HG03460 (cell line): ENCODE measurements around the gene FRMD7.

ENCODE experiments used
- ATAC-seq: cut with Tn5 transposase; IDR thresholded peaks from one replicate; pipeline ENCODE4 v1.9.1; 2021; ENCODE audit not compliant: unreplicated experiment

Gene FRMD7

DNA sequence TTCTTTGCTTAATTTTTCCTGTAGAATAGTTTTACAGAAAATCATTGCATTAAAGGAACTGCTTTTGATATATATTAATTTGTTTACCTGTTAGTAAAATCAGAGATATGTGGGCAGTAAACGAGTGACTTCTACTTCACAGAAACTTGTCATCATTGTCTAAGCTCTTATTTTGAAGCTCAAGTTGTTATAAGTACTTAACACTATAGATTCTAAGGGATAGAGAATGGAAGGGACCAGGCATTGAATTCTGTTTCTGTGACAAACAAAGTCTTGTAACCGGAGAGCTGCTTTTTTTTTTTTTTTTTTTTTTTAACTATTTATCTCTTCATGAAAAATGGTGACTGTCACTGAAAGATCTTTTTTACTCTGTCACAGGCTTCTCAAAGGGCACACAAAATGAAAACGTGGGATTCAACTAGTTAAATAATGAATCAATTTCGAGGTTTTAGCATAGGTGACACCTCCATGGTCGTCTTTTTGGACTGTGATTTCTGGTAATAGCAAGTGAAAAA is 90.3 kb downstream of the FRMD7 start:
- ATAC-seq = no peak

DNA sequence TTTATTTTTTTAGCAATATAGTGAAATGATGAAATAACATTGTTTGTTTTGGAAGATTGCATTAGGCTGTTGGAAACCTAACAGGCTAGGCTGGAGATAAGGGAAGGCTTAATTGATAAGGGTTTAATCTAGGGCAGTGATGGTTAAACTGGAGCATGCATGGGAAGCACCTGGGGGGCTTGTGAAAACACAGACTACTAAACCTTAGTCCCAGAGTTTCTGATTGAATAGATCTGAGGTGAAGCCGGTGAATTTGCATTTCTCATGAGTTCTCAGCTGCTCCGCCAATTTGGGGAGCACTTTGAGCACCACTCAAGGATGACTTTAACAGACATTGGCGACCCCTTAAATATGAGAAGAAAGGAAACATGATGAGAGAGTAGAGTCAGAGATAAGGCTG is 93.2 kb downstream of the FRMD7 start:
- ATAC-seq = no peak

DNA sequence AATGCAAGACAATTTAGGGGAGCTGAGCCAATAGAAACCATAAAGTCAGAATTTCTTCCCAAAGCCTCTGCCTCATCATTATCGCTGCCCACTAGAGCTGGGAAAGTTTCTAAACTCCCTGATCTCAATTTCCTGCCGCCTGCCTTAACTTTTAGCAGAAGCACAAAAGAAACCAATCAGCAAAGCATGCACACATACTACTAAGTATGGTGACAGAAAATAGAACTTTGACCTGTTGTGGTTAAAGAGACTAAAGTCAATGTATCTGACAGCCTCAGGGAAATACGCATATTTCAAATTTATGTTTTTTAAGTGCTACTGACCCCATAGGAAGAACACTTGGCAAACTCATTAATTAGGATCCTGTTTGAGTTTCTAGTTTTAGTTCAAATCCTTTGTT is 94.7 kb downstream of the FRMD7 start:
- ATAC-seq = no peak

- no peak for ATAC-seq
Measured at GRCh38 chrX:132031867-132032266, 96.0 kb downstream of the FRMD7 start.

- no peak for ATAC-seq
Measured at GRCh38 chrX:132030264-132030663, 97.6 kb downstream of the FRMD7 start.
